HG02623 (cell line): ENCODE results near the gene NDUFA13.

Experiments
- ATAC-seq: cut with Tn5 transposase; IDR thresholded peaks from one replicate; pipeline ENCODE4 v1.9.1; 2021; ENCODE audit warnings: moderate library complexity; ENCODE audit not compliant: unreplicated experiment

Gene NDUFA13

GRCh38 chr19:19506592-19506991 is 9.4 kb upstream of the NDUFA13 start:
- no peak for ATAC-seq

- no peak for ATAC-seq
Measured at GRCh38 chr19:19507354-19507753, 8.7 kb upstream of the NDUFA13 start.

- ATAC-seq, result no peak
Measured at GRCh38 chr19:19508217-19508616, 7.8 kb upstream of the NDUFA13 start.

- ATAC-seq, result no peak
Measured at GRCh38 chr19:19510432-19510831, 5.6 kb upstream of the NDUFA13 start.

- no peak for ATAC-seq
Measured at GRCh38 chr19:19513682-19514081, 2.3 kb upstream of the NDUFA13 start.

GRCh38 chr19:19514215-19514657 is 1.8 kb upstream of the NDUFA13 start:
- no peak for ATAC-seq

GRCh38 chr19:19514881-19515641 is 964 bp upstream of the NDUFA13 start, which contains the start of gene TSSK6:
TSS of gene TSSK6 (minus strand) at chr19:19515548. CDS start at chr19:19515427, 121 bp downstream.
- no peak for ATAC-seq

- ATAC-seq, result no peak
Measured at GRCh38 chr19:19517235-19517619, 1.2 kb downstream of the NDUFA13 start.

- no peak for ATAC-seq
Measured at GRCh38 chr19:19520989-19521388, 5.0 kb downstream of the NDUFA13 start.

GRCh38 chr19:19523177-19523576 is 7.2 kb downstream of the NDUFA13 start:
- no peak for ATAC-seq

GRCh38 chr19:19524053-19524452 is 8.0 kb downstream of the NDUFA13 start:
- no peak for ATAC-seq

- ATAC-seq, result no peak
Measured at GRCh38 chr19:19525611-19526380, 9.8 kb downstream of the NDUFA13 start.

GRCh38 chr19:19526581-19527370 is 10.8 kb downstream of the NDUFA13 start:
- no peak for ATAC-seq

- ATAC-seq, result no peak
Measured at GRCh38 chr19:19527371-19527656, 11.3 kb downstream of the NDUFA13 start.

GRCh38 chr19:19527674-19528625 is 11.9 kb downstream of the NDUFA13 start:
- no peak for ATAC-seq

GRCh38 chr19:19528721-19529490 is 12.9 kb downstream of the NDUFA13 start, which contains the start of gene YJEFN3:
TSS of gene YJEFN3 (plus strand) at chr19:19528911. CDS start at chr19:19528933, 22 bp downstream.
- no peak for ATAC-seq

GRCh38 chr19:19529783-19530422 is 13.9 kb downstream of the NDUFA13 start:
- no peak for ATAC-seq

- ATAC-seq, result no peak
Measured at GRCh38 chr19:19530423-19530804, 14.4 kb downstream of the NDUFA13 start.

GRCh38 chr19:19530889-19531288 is 14.9 kb downstream of the NDUFA13 start:
- ATAC-seq, result no peak
